SW480 (cell line): ENCODE results near the gene ITGA11.
A peak's percentile ranks its signal among the peaks of the same experiment; 100 is the strongest.

Source experiments
- DNase-seq: peaks from one replicate; pipeline ENCODE4 v3.0.0-alpha.2; 2016; ENCODE audit warnings: low spot score

The ITGA11 gene, protein sequence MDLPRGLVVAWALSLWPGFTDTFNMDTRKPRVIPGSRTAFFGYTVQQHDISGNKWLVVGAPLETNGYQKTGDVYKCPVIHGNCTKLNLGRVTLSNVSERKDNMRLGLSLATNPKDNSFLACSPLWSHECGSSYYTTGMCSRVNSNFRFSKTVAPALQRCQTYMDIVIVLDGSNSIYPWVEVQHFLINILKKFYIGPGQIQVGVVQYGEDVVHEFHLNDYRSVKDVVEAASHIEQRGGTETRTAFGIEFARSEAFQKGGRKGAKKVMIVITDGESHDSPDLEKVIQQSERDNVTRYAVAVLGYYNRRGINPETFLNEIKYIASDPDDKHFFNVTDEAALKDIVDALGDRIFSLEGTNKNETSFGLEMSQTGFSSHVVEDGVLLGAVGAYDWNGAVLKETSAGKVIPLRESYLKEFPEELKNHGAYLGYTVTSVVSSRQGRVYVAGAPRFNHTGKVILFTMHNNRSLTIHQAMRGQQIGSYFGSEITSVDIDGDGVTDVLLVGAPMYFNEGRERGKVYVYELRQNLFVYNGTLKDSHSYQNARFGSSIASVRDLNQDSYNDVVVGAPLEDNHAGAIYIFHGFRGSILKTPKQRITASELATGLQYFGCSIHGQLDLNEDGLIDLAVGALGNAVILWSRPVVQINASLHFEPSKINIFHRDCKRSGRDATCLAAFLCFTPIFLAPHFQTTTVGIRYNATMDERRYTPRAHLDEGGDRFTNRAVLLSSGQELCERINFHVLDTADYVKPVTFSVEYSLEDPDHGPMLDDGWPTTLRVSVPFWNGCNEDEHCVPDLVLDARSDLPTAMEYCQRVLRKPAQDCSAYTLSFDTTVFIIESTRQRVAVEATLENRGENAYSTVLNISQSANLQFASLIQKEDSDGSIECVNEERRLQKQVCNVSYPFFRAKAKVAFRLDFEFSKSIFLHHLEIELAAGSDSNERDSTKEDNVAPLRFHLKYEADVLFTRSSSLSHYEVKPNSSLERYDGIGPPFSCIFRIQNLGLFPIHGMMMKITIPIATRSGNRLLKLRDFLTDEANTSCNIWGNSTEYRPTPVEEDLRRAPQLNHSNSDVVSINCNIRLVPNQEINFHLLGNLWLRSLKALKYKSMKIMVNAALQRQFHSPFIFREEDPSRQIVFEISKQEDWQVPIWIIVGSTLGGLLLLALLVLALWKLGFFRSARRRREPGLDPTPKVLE

DNA sequence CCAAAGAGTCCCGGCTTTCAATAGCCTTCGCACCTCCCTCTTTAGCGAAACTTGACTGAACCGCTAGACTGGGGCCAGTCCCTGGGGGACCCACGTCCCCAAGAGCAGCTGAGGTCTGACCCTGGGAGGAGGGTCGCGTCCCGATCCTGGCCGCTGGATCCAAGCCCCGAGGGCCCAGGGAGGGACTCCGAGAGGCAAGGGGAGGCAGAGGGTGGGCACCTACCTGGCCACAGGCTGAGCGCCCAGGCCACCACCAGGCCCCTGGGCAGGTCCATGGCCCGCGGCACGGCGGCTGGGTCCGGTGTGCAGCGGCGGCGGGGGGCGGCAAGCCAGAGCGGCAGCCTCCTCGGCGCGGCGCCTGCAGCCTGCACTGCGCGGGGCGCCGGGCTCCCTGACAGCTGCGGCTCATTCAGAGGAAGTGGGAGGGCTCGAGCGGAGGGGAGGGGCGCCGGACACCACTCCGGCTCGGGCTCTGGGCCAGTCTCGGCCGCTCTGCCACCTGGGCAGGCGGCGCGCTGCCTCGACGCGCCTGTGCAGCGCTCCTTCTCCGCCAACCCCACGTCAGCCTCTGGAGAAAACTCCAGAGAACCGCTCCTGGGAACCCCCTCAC lies at the start of gene ITGA11:
ITGA11 (minus strand) TSS at position 372 of the 610 bp plus-strand sequence; CDS start at position 275, 97 bp downstream.
- peak; percentile 28 for DNase-seq

DNA sequence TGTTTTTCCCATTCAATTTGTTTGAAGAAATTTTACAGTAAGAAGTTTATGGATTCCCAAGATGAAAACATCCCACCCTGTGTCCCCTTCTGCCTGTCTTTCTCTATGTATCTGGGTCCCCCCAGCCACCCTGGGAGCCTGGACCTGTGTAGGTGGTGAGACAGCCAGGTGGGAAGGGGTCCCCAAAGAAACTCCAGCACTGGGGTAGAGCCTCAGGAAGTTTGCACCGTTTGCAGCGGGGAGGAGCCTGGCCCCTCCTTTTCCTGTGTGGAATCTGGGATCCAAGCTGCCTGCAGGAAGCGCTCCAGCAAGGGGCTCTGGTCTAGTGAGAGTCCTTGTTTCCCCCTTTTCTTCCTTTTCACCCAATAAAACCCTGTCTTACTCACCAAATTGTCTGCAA lies 49.4 kb upstream of the ITGA11 start:
- no peak for DNase-seq

- DNase-seq: no peak
Observed at GRCh38 chr15:68480296-68480695, 48.3 kb upstream of the ITGA11 start.

DNA sequence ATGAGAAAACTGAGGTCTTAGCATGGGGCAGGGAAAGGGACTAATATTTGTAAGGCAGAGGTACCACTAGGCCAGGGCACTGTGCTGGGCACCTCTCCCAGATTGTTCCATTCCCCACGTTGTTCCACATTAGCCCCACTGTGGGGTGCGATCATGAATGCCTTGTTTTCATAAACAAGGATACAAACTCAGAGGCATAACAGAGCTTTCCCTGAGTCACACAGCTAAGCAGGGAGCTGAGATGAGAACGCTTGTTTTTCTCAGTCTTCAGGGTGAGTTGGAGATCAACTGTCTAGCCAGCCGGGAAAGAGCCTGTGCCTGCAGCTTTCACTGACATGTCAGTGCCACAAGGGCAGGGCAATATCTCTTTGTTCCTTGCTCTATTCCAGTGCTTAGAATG lies 47.9 kb upstream of the ITGA11 start:
- DNase-seq: no peak

- DNase-seq: no peak
Observed at GRCh38 chr15:68479406-68479805, 47.4 kb upstream of the ITGA11 start.

- no peak for DNase-seq
Observed at GRCh38 chr15:68478853-68479252, 46.9 kb upstream of the ITGA11 start.

GRCh38 chr15:68475449-68475848 lies 43.5 kb upstream of the ITGA11 start:
- no peak for DNase-seq

GRCh38 chr15:68471541-68471940 lies 39.6 kb upstream of the ITGA11 start:
- DNase-seq: no peak

GRCh38 chr15:68470976-68471375 lies 39.0 kb upstream of the ITGA11 start:
- DNase-seq: no peak

GRCh38 chr15:68470049-68470742 lies 38.2 kb upstream of the ITGA11 start:
- no peak for DNase-seq

DNA sequence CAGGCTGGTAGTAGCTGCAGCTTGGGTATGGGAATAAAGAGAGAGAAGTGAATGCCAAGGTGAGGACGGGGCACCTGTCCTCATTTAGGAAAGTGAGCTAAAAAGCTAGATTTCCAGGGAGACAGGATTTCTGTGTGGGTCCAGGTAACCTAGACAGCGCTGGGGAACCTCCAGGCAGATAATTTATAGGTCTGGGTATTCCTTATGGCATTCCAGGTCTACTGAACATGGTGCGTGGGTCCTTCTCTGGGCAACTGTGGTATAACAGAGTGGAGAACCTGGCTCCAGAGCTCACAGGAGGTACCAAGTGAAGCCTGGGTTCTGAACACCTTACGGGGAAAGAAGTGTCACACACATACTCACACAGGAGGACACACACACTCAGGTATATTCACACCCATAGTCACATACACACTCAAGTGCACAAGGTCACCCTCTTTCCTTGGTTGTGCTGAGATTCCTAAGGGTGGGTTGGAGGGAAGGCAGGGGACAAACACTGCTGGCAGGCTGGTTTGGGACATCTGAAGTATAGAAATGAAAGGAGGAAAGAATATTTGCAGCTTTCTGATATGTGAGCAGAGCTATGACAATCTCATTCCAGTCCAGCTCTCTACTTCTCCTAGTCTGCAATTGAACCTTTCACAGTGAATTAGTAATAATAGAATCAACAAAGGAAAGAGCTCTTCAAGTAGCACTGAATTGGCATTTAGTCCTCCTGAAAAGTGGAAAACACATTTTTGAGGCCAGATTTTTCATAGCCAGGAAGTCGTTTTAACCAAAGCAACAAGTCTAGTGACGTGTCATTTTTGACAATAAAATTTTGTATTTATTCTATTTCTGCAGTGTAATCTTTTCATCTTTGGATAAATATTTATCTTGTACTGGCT lies 37.4 kb upstream of the ITGA11 start:
- DNase-seq: no peak

- no peak for DNase-seq
Observed at GRCh38 chr15:68466876-68467275, 34.9 kb upstream of the ITGA11 start.

GRCh38 chr15:68465861-68466560 lies 34.0 kb upstream of the ITGA11 start:
- no peak for DNase-seq

GRCh38 chr15:68464448-68465090 lies 32.6 kb upstream of the ITGA11 start:
- no peak for DNase-seq

DNA sequence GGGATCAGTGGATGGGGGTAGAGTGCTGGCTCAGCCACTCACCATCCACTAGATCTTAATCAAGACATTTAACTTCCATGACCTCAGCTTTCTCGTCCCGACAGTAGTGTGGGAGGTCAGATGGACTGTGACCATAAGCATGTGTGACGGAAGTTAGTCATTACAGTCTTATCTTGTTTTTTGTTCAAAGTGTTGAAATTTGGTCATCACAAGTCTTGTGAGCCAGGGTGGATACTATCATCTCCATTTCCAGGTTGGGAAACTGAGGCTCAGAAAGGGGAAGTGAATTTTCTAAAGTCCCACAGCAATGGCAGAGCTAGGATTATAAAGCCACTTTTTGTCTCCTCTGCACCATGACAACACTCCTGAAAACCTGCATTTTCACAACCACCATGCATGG lies 32.0 kb upstream of the ITGA11 start:
- DNase-seq: no peak

DNA sequence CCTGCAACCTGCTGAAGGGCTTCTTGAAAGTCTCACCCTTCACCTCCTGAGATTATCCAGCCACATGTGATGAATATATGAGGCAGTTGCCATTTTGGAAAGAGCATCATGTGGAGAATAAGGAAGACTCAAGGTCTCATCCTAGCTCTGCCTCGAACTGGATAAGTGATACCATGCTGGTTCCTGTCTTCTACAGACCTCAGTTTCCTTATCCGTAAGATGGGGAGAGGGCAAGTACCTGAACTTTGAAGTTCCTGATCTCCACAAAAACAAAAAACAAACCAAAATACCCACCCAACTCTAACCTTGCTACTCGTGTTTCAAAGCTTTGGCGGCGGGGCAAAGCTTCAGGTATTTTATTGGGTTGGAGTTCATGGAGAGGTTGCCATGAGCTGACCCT lies 31.5 kb upstream of the ITGA11 start:
- no peak for DNase-seq

- no peak for DNase-seq
Observed at GRCh38 chr15:68460166-68460565, 28.2 kb upstream of the ITGA11 start.

DNA sequence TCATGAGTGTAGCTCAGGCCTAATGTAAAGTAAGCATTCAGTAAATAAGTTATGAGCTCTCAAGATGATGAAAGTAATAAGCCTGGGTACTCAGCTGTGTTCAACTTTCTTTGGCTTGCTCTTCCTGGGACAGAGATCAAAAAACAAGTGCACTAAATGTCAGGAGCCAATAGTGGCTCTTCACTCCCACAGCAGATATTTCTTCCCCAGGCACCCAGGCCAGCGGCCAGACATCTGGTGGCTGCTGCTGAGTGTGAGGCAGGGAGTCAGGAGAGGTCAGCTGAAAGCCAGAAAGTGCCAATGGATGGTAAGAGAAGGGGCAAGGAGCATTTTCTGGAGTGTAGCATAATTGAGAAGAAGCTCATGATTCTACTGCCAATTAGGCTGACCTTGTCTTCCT lies 18.2 kb upstream of the ITGA11 start:
- no peak for DNase-seq

- no peak for DNase-seq
Observed at GRCh38 chr15:68449389-68449788, 17.4 kb upstream of the ITGA11 start.
